A673 (cell line): Measurements from ENCODE around the gene CEBPE.

Source experiments
- EZH2 ChIP-seq: fragments of 200-600 bp; sonication (generic); IDR thresholded peaks from 2 replicates; pipeline ENCODE4 v1.6.1; 2017; ENCODE audit warnings: borderline replicate concordance, low read depth, mild to moderate bottlenecking, mixed read lengths, antibody characterized with exemption, low read length; ENCODE audit not compliant: poor library complexity, severe bottlenecking
- TF ChIP-seq, protein P1 (sequence below): fragments of 300-800, 200-600 bp; sonication (generic); conservative IDR thresholded peaks from 2 replicates; pipeline ENCODE4 v1.5.1; 2017; ENCODE audit warnings: low read depth, mild to moderate bottlenecking, antibody characterized with exemption, low read length, moderate library complexity, mixed read lengths

DNA sequence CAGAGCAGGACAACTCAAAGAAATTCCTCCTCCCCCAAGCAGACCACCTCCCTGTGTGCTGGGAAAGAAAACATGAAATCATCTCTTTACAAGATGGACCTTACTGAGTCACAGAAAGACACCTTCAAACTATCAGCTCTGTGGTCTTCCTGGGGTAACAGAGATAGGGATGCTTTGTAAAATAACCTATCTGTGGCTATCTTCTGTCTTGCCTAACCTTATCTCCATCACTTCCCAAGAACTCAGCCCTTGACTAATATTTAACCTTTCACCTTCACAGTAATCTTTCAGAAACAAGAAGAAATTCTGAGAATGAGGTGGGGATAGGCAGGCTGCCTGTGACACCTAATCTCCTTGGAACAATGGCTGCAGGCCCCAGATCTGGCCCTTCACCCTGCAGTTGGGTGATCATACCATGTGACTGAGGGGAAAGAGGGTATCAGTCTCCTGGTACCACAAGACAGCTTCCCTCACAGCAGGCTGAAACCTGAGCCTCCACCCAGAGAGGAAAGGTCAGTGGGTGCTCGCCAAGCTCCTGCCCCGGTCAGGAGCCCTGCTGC is 27.4 kb upstream of the CEBPE start:
- TF ChIP-seq, protein P1, sequence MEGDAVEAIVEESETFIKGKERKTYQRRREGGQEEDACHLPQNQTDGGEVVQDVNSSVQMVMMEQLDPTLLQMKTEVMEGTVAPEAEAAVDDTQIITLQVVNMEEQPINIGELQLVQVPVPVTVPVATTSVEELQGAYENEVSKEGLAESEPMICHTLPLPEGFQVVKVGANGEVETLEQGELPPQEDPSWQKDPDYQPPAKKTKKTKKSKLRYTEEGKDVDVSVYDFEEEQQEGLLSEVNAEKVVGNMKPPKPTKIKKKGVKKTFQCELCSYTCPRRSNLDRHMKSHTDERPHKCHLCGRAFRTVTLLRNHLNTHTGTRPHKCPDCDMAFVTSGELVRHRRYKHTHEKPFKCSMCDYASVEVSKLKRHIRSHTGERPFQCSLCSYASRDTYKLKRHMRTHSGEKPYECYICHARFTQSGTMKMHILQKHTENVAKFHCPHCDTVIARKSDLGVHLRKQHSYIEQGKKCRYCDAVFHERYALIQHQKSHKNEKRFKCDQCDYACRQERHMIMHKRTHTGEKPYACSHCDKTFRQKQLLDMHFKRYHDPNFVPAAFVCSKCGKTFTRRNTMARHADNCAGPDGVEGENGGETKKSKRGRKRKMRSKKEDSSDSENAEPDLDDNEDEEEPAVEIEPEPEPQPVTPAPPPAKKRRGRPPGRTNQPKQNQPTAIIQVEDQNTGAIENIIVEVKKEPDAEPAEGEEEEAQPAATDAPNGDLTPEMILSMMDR: no peak
- TF ChIP-seq EZH2: no peak
